Stomach smooth muscle (tissue), 2 donors: ENCODE data around the gene PRDM7.
"Not testable (repeated sequence)": the region's sequence is repeated elsewhere in the genome, so short reads cannot be mapped to it uniquely, and the experiment has no call there.

Experiments
- H3K27ac ChIP-seq: one replicate; pipeline ENCODE4 v1.7.0; 2013; ENCODE audit warnings: mild to moderate bottlenecking, low read length, inconsistent platforms
- H3K27me3 ChIP-seq, 2 donors: one replicate each; pipeline ENCODE4 v1.7.0; 2013; ENCODE audit warnings: low read length in 2 of 2; ENCODE audit not compliant: insufficient read depth in 2 of 2, control insufficient read depth in 1 of 2
- H3K36me3 ChIP-seq, 2 donors: one replicate each; pipeline ENCODE4 v1.7.0; 2013; ENCODE audit warnings: low read length in 2 of 2; ENCODE audit not compliant: control insufficient read depth in 2 of 2, insufficient read depth in 2 of 2
- H3K4me1 ChIP-seq: one replicate; pipeline ENCODE4 v1.7.0; 2013; ENCODE audit warnings: low read length; ENCODE audit not compliant: control insufficient read depth, insufficient read depth
- H3K4me3 ChIP-seq, 2 donors: one replicate each; pipeline ENCODE4 v1.7.0; 2013; ENCODE audit warnings: low read length in 2 of 2
- H3K9ac ChIP-seq, 2 donors: one replicate each; pipeline ENCODE4 v1.7.0; 2013; ENCODE audit warnings: low read length in 2 of 2, mild to moderate bottlenecking in 1 of 2
- H3K9me3 ChIP-seq, 2 donors: one replicate each; pipeline ENCODE4 v1.7.0; 2013; ENCODE audit warnings: low read length in 2 of 2; ENCODE audit not compliant: control insufficient read depth in 2 of 2
- donor health status: healthy.
- donor health status: Pancreatic carcinoma.

PRDM7 gene

DNA sequence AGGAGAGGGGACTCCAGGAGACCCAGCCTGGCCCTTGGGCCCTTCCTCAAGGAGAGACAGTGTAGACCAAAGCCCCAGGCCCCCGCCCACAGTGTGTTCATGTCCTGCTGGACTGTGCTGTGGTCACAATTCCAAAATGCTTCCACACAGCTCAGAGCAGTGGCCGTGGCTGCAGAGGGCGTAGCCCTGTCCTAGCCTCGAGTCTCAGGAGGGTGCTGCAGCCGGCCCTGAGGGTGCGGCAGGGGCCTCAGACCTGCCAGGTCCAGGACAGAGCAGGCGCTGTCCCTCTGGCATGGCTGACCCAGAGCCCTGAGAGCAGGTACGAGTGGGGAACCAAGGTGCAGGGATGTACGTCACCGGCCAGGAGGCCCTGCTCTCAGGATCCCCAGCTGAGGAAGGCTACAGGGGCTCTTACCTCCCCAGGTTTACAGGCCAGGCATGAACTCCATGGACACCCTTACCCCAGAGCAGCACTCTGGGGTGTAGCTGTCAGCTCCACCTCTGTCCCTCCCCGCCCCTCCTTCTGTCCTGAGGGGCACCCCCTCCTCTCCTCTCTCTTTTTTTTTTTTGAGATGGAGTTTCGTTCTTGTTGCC lies 65.1 kb downstream of the PRDM7 start:
- Histone ChIP-seq H3K27me3 (no peaks in the 10 kb centered on the region), H3K27ac (no peak overlapping the region), H3K9ac (no peak overlapping the region)

DNA sequence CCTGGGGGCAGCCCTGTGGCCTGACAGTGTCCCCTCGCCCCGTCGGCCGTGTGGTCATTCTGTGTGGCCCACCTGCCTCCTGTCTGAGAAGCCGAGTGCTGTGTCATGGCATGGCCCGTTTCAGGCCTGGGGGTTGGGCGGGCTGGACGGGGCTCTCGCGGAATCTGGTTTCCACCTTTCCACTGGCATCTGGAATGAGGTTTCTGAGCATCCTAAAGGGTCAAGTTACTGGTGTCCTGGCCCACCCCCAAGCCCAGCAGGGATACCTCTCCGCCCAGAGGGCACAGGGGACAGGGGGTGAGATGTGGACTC lies 65.7 kb downstream of the PRDM7 start:
- Histone ChIP-seq H3K9ac (no peak overlapping the region), H3K9me3 (no peaks in the 10 kb centered on the region), H3K27ac (no peak overlapping the region), H3K27me3 (no peaks in the 10 kb centered on the region), H3K4me3 (no peak overlapping the region), H3K36me3 (no peaks in the 10 kb centered on the region), H3K4me1 (no peaks in the 10 kb centered on the region)

More for the DNA sequence above, 65.1 kb downstream of the PRDM7 start:
- Histone ChIP-seq H3K4me1 (no peaks in the 10 kb centered on the region), H3K9me3 (no peaks in the 10 kb centered on the region), H3K4me3 (no peak overlapping the region), H3K36me3 (no peaks in the 10 kb centered on the region)

DNA sequence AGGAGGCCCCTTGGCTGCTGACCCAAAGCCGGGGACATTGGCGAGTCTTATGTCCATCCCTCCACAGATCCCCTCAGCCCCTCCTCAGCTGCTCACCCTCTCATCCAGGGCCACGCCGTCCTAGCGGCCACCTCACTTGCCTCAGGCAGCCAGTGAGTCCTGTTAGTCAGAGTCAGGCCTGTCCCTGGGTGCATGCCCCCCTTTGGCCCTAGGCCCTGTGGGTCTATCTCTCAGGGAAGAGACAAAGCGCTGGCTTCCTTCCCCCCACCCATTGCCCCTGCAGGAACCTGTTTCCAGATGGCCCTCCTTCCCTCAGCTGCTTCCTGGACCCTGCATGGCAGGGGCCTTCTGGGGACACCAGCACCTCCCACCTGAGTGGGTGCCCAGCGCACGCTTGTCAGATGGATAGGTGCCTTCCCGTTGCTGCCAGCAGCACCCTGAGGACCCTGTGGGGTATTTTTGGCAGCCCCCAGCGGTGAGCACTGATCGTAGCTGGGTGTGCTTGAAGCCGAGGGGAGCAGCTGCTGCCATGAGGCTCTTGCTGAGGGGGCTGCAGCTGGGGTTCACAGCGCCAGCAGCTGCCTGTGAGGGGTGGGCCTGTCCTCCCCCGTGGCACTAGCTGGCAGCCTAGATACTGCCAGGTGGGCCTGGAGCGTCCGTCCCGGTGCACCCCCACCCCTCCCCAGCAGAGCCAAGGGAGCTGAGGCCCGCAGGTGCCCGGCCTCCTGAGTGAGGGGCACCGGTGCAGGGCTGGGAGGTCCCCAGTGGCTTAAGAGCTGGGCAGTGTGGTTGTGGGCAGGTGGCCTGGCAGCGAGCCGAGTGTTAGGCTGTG lies 66.2 kb downstream of the PRDM7 start:
- Histone ChIP-seq H3K9me3 (no peaks in the 10 kb centered on the region), H3K4me3 (no peak overlapping the region), H3K27me3 (no peaks in the 10 kb centered on the region), H3K4me1 (no peaks in the 10 kb centered on the region), H3K27ac (no peak overlapping the region), H3K36me3 (no peaks in the 10 kb centered on the region), H3K9ac (no peak overlapping the region)

DNA sequence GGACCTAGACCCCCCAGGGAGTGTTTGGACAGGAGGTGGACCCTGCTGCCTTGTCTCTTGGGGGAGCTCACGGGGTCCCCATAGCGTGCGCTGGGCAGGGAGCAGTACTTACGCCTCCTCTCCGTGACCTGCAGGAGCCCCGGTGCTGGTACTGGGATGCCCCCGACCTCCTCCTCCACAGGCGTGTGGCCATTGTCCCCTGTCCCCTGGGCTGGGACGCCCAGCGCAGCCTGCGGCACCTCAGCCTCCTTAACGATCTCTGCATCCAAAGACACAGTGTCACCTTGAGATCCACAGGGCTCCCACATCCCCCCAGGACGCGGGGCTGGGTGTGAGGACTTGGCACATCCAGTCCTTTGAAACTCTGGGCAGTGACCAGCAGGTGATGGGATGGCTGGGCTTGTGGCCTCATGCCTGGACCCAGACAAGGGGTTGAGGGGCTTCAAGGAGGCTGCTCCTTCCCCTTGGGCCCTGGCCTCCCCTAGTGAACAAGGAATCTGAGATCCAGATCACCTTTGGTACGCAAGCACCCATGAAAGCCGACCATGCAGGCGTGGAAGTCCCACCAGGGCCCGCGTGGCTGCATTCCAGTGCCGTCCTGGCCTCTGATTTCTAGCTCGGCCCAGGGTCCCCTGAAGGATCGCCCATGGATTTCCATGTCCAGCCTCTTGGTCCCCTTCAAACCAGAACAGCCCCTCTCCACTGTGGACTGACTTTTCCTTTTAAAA lies 67.8 kb downstream of the PRDM7 start:
- Histone ChIP-seq H3K36me3 (no peaks in the 10 kb centered on the region), H3K9me3 (no peaks in the 10 kb centered on the region), H3K9ac (no peak overlapping the region), H3K4me3 (no peak overlapping the region), H3K4me1 (no peaks in the 10 kb centered on the region), H3K27me3 (no peaks in the 10 kb centered on the region), H3K27ac (no peak overlapping the region)

DNA sequence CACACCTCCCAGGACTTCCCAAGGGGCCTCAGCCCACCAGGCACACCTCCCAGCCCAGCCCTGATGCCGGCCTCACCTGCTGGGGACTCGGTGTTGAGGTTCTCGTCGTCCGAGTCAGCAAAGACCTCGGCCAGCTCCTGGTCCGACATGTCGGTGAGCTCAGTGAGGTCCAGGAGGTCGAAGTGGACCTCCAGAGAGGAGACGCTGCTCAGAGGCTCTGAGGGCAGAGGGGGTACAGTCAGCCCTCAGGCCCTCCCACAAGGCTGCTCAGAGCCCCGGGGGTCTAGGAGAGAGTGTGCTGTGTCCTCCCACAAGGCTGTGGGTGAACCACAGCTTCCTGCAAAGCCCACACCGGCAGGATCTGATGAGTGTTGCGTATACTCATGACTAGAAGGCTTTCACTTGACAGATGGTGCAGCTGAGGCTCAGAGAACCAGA lies 68.4 kb downstream of the PRDM7 start:
- no peak overlapping the region for H3K27ac ChIP-seq
- no peaks in the 10 kb centered on the region for H3K9me3 ChIP-seq
- H3K4me1 ChIP-seq, result no peaks in the 10 kb centered on the region
- H3K4me3 ChIP-seq, result no peak overlapping the region
- no peaks in the 10 kb centered on the region for H3K27me3 ChIP-seq
- H3K9ac ChIP-seq, result no peak overlapping the region
- H3K36me3 ChIP-seq, result no peaks in the 10 kb centered on the region

DNA sequence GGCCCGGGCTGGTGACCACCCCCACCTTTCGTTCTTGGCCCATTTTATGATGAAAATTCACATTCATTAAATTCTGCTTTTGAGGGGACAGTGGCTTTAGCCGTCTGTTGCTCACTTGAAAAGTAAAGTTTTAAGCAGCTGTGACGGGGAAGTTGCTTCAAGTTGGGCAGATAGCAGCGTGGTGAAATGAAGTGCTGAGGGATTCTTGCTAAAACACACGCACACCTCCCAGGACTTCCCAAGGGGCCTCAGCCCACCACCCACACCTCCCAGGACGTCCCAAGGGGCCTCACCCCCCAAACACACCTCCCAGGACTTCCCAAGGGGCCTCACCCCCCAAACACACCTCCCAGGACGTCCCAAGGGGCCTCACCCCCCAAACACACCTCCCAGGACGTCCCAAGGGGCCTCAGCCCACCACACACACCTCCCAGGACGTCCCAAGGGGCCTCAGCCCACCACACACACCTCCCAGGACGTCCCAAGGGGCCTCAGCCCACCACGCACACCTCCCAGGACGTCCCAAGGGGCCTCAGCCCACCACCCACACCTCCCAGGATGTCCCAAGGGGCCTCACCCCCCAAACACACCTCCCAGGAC lies 69.4 kb downstream of the PRDM7 start:
- H3K27me3 ChIP-seq, H3K9me3 ChIP-seq, H3K4me1 ChIP-seq, H3K9ac ChIP-seq, H3K36me3 ChIP-seq, H3K27ac ChIP-seq, H3K4me3 ChIP-seq: not testable (repeated sequence)

DNA sequence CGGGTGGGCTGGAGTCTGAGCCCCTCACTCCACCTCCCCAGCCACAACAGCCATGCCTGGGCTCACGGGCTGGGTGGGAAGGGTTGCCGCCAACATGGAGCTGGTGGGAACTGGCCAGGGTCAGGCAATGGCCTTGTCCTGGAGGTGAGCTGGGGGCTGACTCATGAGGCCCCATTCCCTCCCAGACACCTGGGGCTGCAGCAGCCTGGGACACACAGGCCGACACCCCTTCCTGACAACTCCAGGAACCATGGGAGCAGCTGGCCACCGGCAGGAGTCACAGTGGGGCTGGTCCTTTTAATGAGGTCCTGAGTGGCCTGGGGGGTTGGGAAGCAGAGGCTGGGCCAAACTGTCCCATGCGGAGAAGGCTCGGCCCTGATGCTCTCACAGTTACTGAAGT lies 70.1 kb downstream of the PRDM7 start:
- peaks cover 0 to 2% of the 10 kb centered on the region in 2 donors for H3K36me3 ChIP-seq
- H3K9ac ChIP-seq, result no peak overlapping the region
- no peaks in the 10 kb centered on the region for H3K4me1 ChIP-seq
- no peak overlapping the region for H3K27ac ChIP-seq
- H3K9me3 ChIP-seq, result no peaks in the 10 kb centered on the region
- H3K27me3 ChIP-seq, result no peaks in the 10 kb centered on the region
- no peak overlapping the region for H3K4me3 ChIP-seq
